ENCODE data around the gene CADPS.

CADPS gene

GRCh38 chr3:62777130-62777529 lies 98.1 kb downstream of the CADPS start:
- no peak for TF ChIP-seq CTCF (IDR thresholded peaks at IDR 0.05; ENCODE audit: low read depth, low read length)
- H3K9me3 ChIP-seq = no peaks in the 10 kb centered on the region
- DNase-seq = no peak
- no peak overlapping the region for H3K4me3 ChIP-seq (ENCODE audit: low read depth, low read length)
- no peaks in the 10 kb centered on the region for H3K27me3 ChIP-seq
- H3K36me3 ChIP-seq = no peaks in the 10 kb centered on the region
- H3K4me1 ChIP-seq = no peaks in the 10 kb centered on the region

- Histone ChIP-seq H3K4me1 (no peaks in the 10 kb centered on the region), H3K36me3 (no peaks in the 10 kb centered on the region), H3K4me3 (ENCODE audit: low read depth, low read length) (no peak overlapping the region), H3K9me3 (no peaks in the 10 kb centered on the region), H3K27me3 (no peaks in the 10 kb centered on the region)
- no peak for TF ChIP-seq CTCF (IDR thresholded peaks at IDR 0.05; ENCODE audit: low read depth, low read length)
- DNase-seq = no peak
These were observed 101.0 kb downstream of the CADPS start for GRCh38 chr3:62774221-62774620.

GRCh38 chr3:62771331-62772072 lies 103.7 kb downstream of the CADPS start:
- no peak overlapping the region for H3K4me3 ChIP-seq (ENCODE audit: low read depth, low read length)
- DNase-seq = no peak
- no peak for TF ChIP-seq CTCF (IDR thresholded peaks at IDR 0.05; ENCODE audit: low read depth, low read length)
- no peaks in the 10 kb centered on the region for H3K9me3 ChIP-seq
- H3K4me1 ChIP-seq = peaks cover 1% of the 10 kb centered on the region; the same call in 1 of the 2 replicates
- H3K36me3 ChIP-seq = no peaks in the 10 kb centered on the region
- no peaks in the 10 kb centered on the region for H3K27me3 ChIP-seq

- H3K9me3 ChIP-seq = no peaks in the 10 kb centered on the region
- peaks cover 4% of the 10 kb centered on the region for H3K4me1 ChIP-seq
- TF ChIP-seq CTCF (IDR thresholded peaks at IDR 0.05; ENCODE audit: low read depth, low read length) = no peak
- H3K36me3 ChIP-seq = no peaks in the 10 kb centered on the region
- no peak overlapping the region for H3K4me3 ChIP-seq (ENCODE audit: low read depth, low read length)
- DNase-seq = no peak
- H3K27me3 ChIP-seq = no peaks in the 10 kb centered on the region
These were observed 106.3 kb downstream of the CADPS start for GRCh38 chr3:62768896-62769295.

GRCh38 chr3:62761711-62762110 lies 113.5 kb downstream of the CADPS start:
- no peaks in the 10 kb centered on the region for H3K36me3 ChIP-seq
- DNase-seq = no peak
- TF ChIP-seq CTCF (IDR thresholded peaks at IDR 0.05; ENCODE audit: low read depth, low read length) = no peak
- no peak overlapping the region for H3K4me3 ChIP-seq (ENCODE audit: low read depth, low read length)
- no peaks in the 10 kb centered on the region for H3K9me3 ChIP-seq
- peaks cover 12% of the 10 kb centered on the region for H3K4me1 ChIP-seq
- H3K27me3 ChIP-seq = no peaks in the 10 kb centered on the region

- Histone ChIP-seq H3K4me1 (peaks cover 8% of the 10 kb centered on the region), H3K36me3 (no peaks in the 10 kb centered on the region), H3K4me3 (ENCODE audit: low read depth, low read length) (no peak overlapping the region), H3K27me3 (no peaks in the 10 kb centered on the region), H3K9me3 (no peaks in the 10 kb centered on the region)
- TF ChIP-seq CTCF (IDR thresholded peaks at IDR 0.05; ENCODE audit: low read depth, low read length) = no peak
- DNase-seq = no peak
These were observed 113.9 kb downstream of the CADPS start for GRCh38 chr3:62761311-62761710.

Data from BE2C (cell line).